ENCODE results near the gene ADAMTS14.

DNA sequence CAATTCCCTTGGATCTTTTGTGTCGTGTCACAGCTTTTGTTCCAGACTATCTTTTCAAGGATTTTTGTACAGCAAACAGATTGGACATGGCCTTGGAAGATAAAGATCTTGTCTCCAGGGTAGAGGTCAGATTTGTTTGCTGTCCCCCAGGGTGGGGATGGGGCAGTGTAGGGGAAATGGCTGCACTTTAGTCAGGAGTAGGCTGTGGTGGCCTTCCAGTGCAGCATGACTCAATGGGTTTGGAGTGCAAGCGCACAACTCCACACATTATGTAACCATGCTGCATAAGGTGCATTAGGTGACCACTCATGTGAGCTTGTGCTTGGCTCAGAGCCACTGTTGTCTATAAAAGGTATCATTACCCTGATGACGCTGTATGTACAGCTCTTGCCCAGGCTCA lies 23.9 kb upstream of the ADAMTS14 start:
- TF ChIP-seq, protein P1, sequence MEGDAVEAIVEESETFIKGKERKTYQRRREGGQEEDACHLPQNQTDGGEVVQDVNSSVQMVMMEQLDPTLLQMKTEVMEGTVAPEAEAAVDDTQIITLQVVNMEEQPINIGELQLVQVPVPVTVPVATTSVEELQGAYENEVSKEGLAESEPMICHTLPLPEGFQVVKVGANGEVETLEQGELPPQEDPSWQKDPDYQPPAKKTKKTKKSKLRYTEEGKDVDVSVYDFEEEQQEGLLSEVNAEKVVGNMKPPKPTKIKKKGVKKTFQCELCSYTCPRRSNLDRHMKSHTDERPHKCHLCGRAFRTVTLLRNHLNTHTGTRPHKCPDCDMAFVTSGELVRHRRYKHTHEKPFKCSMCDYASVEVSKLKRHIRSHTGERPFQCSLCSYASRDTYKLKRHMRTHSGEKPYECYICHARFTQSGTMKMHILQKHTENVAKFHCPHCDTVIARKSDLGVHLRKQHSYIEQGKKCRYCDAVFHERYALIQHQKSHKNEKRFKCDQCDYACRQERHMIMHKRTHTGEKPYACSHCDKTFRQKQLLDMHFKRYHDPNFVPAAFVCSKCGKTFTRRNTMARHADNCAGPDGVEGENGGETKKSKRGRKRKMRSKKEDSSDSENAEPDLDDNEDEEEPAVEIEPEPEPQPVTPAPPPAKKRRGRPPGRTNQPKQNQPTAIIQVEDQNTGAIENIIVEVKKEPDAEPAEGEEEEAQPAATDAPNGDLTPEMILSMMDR (IDR thresholded peaks at IDR 0.05; ENCODE audit: low read depth, low read length, poor library complexity, severe bottlenecking), result no peak
- TF ChIP-seq EZH2phosphoT487 (IDR thresholded peaks at IDR 0.05; ENCODE audit: borderline replicate concordance, low read length), result no peak

Measured in DOHH2 (cell line).